CD4-positive, alpha-beta T cell treated with Interleukin-6 at 100 ng/mL for 8 hours (primary cell): ENCODE results near the gene ADAMTSL5.
A peak's percentile ranks its signal among the peaks of the same experiment; 100 is the strongest.

Experiments
- DNase-seq: peaks from one replicate; pipeline ENCODE4 v3.0.0-alpha.2; 2020; ENCODE audit warnings: mixed read lengths, low spot score

ADAMTSL5 gene

DNA sequence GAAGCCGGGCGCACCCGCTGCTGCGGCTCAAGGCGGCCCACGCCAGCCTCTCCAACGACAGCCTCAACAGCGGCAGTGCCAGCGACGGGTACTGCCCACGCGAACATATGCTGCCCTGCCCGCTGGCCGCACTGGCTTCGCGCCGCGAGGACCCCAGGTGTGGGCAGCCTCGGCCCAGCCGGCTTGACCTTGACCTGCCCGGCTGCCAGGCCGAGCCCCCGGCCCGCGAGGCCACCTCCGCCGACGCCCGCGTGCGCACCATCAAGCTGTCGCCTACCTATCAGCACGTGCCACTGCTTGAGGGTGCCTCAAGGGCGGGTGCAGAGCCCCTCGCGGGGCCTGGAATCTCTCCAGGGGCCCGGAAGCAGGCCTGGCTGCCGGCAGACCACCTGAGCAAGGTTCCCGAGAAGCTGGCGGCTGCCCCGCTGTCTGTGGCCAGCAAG lies 46.8 kb downstream of the ADAMTSL5 start:
- no peak for DNase-seq

- no peak for DNase-seq
Measured at GRCh38 chr19:1465191-1466016, 47.4 kb downstream of the ADAMTSL5 start.

GRCh38 chr19:1461862-1462261 lies 51.0 kb downstream of the ADAMTSL5 start:
- DNase-seq = no peak

DNA sequence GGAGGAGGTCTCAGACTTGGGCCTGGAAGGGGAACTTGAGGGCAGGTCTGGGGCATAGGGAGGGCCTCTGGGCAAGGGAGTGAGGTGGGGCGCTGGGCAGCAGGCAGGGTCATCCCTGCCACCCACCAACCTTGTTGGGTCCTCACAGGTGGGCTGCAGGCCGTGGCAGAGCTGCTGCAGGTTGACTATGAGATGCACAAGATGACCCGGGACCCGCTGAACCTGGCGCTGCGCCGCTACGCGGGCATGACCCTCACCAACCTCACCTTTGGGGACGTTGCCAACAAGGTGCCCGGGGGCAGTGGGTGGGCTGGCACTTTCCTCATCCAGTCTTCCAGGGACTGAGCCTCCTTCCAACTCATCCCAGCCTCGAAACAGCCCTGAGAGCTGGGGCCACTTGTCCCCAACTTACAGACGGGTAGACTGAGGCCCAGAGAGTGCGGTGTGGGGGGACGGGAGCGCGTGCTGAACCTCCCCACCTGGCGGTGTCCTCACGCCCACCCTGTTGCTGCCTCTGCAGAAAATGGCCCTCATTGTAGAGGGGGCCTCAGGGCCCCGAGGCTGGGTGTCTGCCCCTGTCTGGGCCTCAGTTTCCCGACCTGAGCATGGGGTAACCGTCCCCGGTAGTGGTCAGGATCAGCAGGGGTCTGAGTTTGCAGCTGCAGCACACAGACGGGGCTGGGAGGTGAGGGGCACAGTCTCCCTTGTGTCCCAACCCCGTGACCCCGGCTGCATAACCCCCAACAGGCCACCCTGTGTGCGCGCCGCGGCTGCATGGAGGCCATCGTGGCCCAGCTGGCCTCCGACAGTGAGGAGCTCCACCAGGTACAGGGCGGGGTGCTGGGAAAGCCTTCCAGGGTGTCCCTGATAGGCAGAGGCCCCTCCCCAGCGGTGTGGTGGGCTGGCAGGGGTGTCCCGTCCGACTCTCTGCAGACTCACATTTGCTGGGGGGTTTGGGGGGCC lies 52.5 kb downstream of the ADAMTSL5 start:
- no peak for DNase-seq

DNA sequence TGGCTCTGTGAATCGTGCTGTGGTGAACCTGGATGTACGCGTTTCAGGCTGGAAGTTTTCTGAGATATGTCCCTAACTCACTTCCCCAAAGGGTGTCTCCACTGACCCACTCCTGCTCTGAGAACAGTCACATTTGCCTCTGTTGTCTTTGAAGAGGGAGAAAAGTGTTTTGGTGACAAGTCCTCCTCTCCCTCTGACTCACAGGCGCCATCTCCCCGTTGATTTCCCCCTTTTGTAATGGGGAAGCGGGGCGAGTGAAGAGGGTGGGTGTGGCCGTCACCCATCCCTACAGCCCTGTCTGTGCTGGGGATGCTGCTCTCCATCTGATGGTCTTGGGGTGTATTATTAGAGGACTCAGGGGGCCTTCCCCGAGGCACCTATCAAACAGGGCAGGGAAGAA lies 53.3 kb downstream of the ADAMTSL5 start:
- no peak for DNase-seq

DNA sequence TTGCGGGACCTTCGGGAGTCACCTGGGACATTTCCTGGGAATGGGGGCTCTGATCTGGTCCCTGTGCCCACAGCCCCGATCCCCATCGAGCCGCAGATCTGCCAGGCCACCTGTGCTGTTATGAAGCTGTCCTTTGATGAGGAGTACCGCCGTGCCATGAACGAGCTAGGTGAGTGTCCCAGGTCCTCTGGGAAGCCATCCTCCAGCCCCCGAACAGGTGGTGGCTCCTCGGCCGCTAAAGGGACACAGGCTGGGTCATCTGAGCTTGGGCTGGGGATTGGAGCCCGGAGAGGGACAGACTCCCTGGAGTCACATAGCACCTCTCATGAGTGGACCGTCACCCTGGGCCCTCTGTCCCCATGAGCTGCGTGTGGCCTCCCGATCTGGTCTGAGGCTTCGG lies 54.9 kb downstream of the ADAMTSL5 start:
- no peak for DNase-seq

DNA sequence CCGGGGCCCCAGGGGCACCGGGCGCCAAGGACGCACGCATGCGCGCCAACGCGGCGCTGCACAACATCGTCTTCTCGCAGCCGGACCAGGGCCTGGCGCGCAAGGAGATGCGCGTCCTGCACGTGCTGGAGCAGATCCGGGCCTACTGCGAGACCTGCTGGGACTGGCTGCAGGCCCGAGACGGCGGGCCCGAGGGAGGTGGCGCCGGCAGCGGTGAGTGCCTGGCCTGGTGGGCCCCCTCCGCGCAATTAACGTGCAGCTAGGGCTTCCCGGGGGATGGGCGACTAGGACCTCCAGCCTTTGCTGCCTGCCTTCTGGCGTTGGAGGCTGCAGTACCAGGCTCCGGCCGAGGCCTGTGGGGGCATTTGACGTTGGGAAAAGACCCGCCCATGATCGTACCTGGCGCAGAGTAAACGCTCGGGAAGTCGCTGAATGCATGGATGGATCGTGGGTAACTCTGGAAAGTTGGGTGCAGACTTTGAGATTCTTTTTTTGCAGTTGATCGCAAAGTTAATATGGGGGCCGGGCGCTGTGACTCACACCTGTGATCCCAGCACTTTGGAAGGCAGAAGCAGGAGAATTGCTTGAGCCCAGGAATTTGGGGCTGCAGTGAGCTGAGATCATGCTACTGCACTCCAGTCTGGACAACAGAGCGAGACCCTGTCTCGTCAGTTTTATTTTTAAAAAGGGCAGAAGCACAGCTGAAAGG lies 55.6 kb downstream of the ADAMTSL5 start:
- DNase-seq = no peak

GRCh38 chr19:1456121-1456900 lies 56.5 kb downstream of the ADAMTSL5 start:
- no peak for DNase-seq

DNA sequence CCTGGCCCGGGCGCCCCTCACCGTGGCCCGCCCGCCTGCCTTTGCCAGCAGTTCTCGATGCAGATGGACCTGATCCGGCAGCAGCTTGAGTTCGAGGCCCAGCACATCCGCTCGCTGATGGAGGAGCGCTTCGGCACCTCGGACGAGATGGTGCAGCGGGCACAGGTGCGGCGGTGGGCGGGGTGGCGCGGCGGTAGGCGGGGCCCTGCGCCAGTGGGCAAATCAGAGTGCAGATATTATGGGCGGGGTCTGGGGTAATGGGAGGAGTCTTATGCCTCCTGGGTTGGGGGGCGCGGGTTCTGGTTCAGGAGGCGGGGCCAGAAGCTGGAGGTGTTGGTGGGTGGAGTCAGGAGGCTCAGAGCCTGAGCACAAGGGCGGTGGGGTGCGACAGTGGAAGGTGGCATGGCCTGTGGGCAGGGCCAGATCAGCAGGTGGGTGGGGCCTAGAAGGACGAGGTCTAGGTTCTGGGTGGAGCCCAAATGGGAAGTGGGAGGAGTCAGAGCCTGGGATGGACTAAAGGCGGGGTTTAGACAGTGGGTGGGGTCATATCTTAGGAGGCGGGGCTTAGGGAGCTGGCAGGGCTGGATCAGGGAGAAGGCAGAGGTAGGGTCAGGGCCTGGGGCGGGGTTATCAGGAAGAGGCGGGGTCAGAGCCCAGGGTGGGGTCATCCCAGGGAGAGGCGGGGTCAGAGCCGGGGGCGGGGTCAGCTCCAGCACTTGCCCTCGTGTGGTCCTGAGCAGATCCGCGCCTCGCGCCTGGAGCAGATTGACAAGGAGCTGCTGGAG lies 57.3 kb downstream of the ADAMTSL5 start:
- DNase-seq = peak; percentile 26
